ENCODE measurements around the gene NPAS3. TPM values are rescaled to one million over a fixed set of nuclear protein-coding genes. Genes with fewer than 3 reads are reported as not detected.

NPAS3 gene
- polyA plus RNA-seq, 1 donor = 1.0 TPM

DNA sequence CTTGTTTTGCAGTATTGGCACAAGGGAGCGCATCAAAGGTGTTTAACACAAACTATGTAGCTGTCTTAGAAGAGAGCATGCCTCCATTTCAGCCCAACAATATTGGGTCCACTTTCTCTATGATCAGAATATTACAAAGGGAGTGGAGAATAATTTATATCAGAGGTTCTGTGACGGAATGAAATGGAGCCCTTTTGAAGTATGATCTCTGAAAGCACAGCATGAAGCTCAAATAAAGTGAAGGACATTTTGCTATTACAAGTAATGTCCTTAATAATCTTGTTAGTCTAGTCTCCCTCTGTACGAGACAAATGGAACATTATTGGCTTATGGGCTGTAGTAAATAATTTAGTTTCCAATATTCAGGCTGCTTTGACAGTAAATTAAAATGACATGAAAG lies 302.7 kb downstream of the NPAS3 start:
- no peak overlapping the region for H3K27ac ChIP-seq (ENCODE audit: low read length)
- no peaks in the 10 kb centered on the region for H3K4me1 ChIP-seq (ENCODE audit: control insufficient read depth, insufficient read depth, low read length)
- H3K4me3 ChIP-seq (ENCODE audit: low read length) = no peak overlapping the region
- WGBS (ENCODE audit: insufficient coverage, low lambda C conversion rate) = 70% methylated on average over 2 of the region's 3 CpGs
- no peaks in the 10 kb centered on the region for H3K9me3 ChIP-seq (ENCODE audit: control insufficient read depth, low read depth, low read length)
- DNase-seq = no peak
- H3K36me3 ChIP-seq (ENCODE audit: control insufficient read depth, insufficient read depth, low read length) = no peaks in the 10 kb centered on the region
- H3K27me3 ChIP-seq (ENCODE audit: control insufficient read depth, insufficient read depth, low read length) = no peaks in the 10 kb centered on the region

DNA sequence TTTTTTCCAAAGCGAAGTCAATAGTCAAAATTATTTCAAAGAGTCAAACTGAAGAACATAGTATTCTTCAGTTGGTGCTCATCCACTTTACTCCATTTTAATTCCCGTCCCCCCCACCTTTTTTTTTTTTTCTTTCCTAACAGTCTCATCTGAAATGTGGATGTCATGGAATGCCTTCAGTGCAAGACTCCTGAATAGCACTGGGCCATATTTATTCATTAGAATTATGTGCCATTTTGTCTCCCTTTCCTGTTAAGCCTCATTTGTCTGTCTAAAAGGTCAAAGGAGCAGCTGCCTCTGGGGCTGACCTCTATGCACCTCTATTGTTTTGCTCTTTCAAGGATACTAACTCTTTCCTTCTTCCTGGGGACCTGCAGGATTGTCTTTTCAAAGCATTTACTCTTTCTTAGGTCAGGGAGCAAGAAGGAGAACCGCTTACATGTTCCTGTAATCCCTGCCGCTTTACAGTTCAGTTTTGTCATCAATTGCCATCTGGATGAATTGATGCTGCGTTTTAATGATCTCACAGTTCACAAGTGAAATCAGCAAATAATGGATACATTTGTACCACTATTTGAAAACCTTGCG lies 310.6 kb downstream of the NPAS3 start:
- Histone ChIP-seq H3K4me3 (ENCODE audit: low read length) (no peak overlapping the region), H3K9me3 (ENCODE audit: control insufficient read depth, low read depth, low read length) (no peaks in the 10 kb centered on the region), H3K27me3 (ENCODE audit: control insufficient read depth, insufficient read depth, low read length) (no peaks in the 10 kb centered on the region), H3K36me3 (ENCODE audit: control insufficient read depth, insufficient read depth, low read length) (no peaks in the 10 kb centered on the region), H3K27ac (ENCODE audit: low read length) (no peak overlapping the region), H3K4me1 (ENCODE audit: control insufficient read depth, insufficient read depth, low read length) (no peaks in the 10 kb centered on the region)
- 93% methylated on average over 2 of the region's 6 CpGs for WGBS (ENCODE audit: insufficient coverage, low lambda C conversion rate)
- no peak for DNase-seq

DNA sequence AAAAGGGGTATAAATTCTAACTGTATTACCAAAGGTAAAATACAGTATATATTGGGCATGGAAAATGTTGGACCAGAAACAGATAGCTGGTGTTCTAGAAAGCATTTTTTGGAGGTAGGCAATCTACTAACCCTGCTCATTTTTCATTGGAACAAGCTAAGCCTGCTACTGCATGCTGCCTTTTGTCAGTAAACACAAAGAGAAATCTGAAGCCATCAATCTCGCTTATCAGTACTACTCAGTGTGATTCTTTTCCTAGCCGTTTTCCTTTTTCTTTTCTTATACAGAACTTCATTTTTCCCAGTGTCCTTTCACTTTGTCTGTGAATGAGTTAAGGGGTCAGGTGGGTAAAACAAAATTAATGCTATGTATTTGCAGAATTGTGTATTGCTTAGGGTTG lies 312.3 kb downstream of the NPAS3 start:
- H3K36me3 ChIP-seq (ENCODE audit: control insufficient read depth, insufficient read depth, low read length) = no peaks in the 10 kb centered on the region
- no peak overlapping the region for H3K4me3 ChIP-seq (ENCODE audit: low read length)
- 67% methylated on average over 1 of the region's 2 CpGs for WGBS (ENCODE audit: insufficient coverage, low lambda C conversion rate)
- H3K4me1 ChIP-seq (ENCODE audit: control insufficient read depth, insufficient read depth, low read length) = no peaks in the 10 kb centered on the region
- H3K9me3 ChIP-seq (ENCODE audit: control insufficient read depth, low read depth, low read length) = no peaks in the 10 kb centered on the region
- no peak overlapping the region for H3K27ac ChIP-seq (ENCODE audit: low read length)
- H3K27me3 ChIP-seq (ENCODE audit: control insufficient read depth, insufficient read depth, low read length) = no peaks in the 10 kb centered on the region
- DNase-seq = no peak

DNA sequence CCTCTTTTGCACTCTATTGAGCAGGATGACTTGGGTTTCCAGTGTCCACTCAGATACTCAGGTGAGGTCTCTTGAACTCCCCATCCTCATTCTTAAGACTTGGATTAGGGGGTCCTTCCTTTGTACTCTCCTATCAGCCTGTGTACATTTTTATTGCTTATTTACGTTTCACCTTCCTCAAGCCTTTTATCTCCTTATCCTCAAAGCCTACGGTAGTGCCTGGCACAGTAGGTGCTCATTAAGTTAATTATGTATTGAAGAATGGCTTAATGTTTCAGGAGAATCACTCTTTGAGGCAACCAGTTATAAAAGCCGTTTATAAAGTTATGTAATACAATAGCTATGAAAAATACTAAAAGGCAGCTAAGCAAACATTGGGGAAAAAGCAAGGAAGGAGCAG lies 315.7 kb downstream of the NPAS3 start:
- H3K4me3 ChIP-seq (ENCODE audit: low read length) = no peak overlapping the region
- H3K9me3 ChIP-seq (ENCODE audit: control insufficient read depth, low read depth, low read length) = no peaks in the 10 kb centered on the region
- no peaks in the 10 kb centered on the region for H3K36me3 ChIP-seq (ENCODE audit: control insufficient read depth, insufficient read depth, low read length)
- H3K27ac ChIP-seq (ENCODE audit: low read length) = no peak overlapping the region
- H3K4me1 ChIP-seq (ENCODE audit: control insufficient read depth, insufficient read depth, low read length) = no peaks in the 10 kb centered on the region
- no peak for DNase-seq
- H3K27me3 ChIP-seq (ENCODE audit: control insufficient read depth, insufficient read depth, low read length) = no peaks in the 10 kb centered on the region
- 70% methylated on average over 2 of the region's 3 CpGs for WGBS (ENCODE audit: insufficient coverage, low lambda C conversion rate)

DNA sequence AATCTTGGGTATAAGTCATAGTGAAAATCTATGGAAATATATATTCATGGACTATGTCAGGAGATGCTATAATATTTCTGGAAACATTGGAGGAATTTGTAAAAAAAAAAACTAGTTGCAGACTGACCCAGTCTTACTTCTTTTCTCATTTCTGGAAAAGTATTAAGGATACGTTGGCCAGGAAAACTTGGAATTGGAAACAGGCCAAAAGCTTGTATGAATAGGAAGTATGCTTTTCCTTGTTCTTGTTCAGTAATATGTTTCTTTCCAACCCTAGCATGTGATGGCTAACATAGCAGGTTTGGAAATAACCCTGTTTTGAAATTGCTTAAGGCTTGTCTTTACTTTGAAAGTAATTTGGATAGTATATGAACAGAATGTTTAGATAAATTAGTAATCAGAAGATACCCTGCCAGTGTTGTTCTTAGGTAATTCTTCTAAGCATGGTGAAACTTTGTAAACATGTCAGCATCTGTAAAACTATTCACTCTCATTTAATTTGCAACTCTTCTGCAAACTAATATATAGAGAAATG lies 316.2 kb downstream of the NPAS3 start:
- H3K27me3 ChIP-seq (ENCODE audit: control insufficient read depth, insufficient read depth, low read length) = no peaks in the 10 kb centered on the region
- no peaks in the 10 kb centered on the region for H3K36me3 ChIP-seq (ENCODE audit: control insufficient read depth, insufficient read depth, low read length)
- no peak overlapping the region for H3K27ac ChIP-seq (ENCODE audit: low read length)
- no peak overlapping the region for H3K4me3 ChIP-seq (ENCODE audit: low read length)
- no CpG with 5 or more reads among the region's 1 CpG for WGBS (ENCODE audit: insufficient coverage, low lambda C conversion rate)
- H3K9me3 ChIP-seq (ENCODE audit: control insufficient read depth, low read depth, low read length) = no peaks in the 10 kb centered on the region
- DNase-seq = no peak
- H3K4me1 ChIP-seq (ENCODE audit: control insufficient read depth, insufficient read depth, low read length) = no peaks in the 10 kb centered on the region

DNA sequence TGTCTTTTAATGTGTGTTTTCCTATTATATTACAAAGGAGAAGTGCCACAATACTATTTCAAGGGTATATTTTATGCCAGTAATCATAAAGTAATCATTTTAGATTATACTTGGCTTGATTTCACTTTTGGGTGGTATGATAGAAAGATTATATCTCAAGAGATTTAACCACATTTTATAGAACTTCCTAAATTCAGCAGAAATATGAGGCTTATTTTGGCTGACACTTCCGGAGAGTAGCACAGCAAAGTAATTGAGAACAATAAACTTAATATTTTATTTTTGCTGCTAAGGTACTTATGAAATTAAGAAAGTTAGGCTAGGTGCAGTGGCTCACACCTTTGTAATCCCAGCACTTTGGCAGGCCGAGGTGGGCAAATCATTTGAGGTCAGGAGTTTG lies 319.1 kb downstream of the NPAS3 start:
- 100% methylated on average over 1 of the region's 2 CpGs for WGBS (ENCODE audit: insufficient coverage, low lambda C conversion rate)
- no peaks in the 10 kb centered on the region for H3K27me3 ChIP-seq (ENCODE audit: control insufficient read depth, insufficient read depth, low read length)
- H3K36me3 ChIP-seq (ENCODE audit: control insufficient read depth, insufficient read depth, low read length) = no peaks in the 10 kb centered on the region
- no peaks in the 10 kb centered on the region for H3K9me3 ChIP-seq (ENCODE audit: control insufficient read depth, low read depth, low read length)
- no peak overlapping the region for H3K4me3 ChIP-seq (ENCODE audit: low read length)
- no peak overlapping the region for H3K27ac ChIP-seq (ENCODE audit: low read length)
- DNase-seq = no peak
- no peaks in the 10 kb centered on the region for H3K4me1 ChIP-seq (ENCODE audit: control insufficient read depth, insufficient read depth, low read length)

DNA sequence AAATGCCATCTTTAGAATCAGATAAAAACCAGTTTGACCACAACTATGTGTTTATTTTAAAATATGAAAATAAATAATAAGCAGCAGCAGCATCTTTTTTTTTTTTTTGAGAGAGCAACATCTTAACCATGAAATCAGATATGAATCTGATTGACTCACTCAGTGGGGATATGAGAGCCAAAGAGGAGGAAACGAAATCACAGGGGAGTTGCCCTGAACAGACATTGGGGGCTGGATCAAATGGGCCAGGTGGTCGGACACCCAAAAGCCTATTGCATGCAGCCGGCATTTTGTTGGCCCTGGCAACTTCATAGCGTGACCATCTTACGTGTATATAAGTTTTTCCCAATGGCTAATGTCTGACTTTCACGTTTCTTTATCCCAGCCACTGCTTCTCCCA lies 321.1 kb downstream of the NPAS3 start:
- H3K27ac ChIP-seq (ENCODE audit: low read length) = no peak overlapping the region
- DNase-seq = no peak
- no peaks in the 10 kb centered on the region for H3K9me3 ChIP-seq (ENCODE audit: control insufficient read depth, low read depth, low read length)
- H3K27me3 ChIP-seq (ENCODE audit: control insufficient read depth, insufficient read depth, low read length) = no peaks in the 10 kb centered on the region
- no peak overlapping the region for H3K4me3 ChIP-seq (ENCODE audit: low read length)
- H3K4me1 ChIP-seq (ENCODE audit: control insufficient read depth, insufficient read depth, low read length) = no peaks in the 10 kb centered on the region
- no peaks in the 10 kb centered on the region for H3K36me3 ChIP-seq (ENCODE audit: control insufficient read depth, insufficient read depth, low read length)
- 94% methylated on average over 3 of the region's 6 CpGs for WGBS (ENCODE audit: insufficient coverage, low lambda C conversion rate)

DNA sequence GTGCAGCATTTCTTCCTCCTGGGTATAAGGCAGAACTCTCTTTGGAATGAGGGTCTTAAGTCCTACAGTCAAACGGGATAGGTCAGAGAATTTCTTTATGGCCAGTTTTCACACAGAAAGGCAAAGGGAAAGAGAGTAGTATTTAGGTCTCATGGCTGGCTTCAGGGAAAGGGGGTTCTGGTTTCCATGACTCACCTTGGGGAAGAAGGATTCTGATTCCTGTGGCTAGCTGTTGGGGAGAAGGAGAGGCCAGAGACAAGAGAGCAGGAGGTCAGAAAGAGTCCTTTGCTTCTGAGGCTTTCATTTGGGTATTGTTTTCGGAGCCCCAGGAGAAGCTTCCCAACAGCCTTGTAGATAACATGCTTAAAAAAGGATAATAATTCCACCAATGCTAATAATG lies 332.5 kb downstream of the NPAS3 start:
- Histone ChIP-seq H3K27me3 (ENCODE audit: control insufficient read depth, insufficient read depth, low read length) (no peaks in the 10 kb centered on the region), H3K27ac (ENCODE audit: low read length) (no peak overlapping the region), H3K4me3 (ENCODE audit: low read length) (no peak overlapping the region), H3K9me3 (ENCODE audit: control insufficient read depth, low read depth, low read length) (no peaks in the 10 kb centered on the region), H3K4me1 (ENCODE audit: control insufficient read depth, insufficient read depth, low read length) (no peaks in the 10 kb centered on the region), H3K36me3 (ENCODE audit: control insufficient read depth, insufficient read depth, low read length) (no peaks in the 10 kb centered on the region)
- DNase-seq = no peak
- no CpG with 5 or more reads among the region's 2 CpGs for WGBS (ENCODE audit: insufficient coverage, low lambda C conversion rate)

DNA sequence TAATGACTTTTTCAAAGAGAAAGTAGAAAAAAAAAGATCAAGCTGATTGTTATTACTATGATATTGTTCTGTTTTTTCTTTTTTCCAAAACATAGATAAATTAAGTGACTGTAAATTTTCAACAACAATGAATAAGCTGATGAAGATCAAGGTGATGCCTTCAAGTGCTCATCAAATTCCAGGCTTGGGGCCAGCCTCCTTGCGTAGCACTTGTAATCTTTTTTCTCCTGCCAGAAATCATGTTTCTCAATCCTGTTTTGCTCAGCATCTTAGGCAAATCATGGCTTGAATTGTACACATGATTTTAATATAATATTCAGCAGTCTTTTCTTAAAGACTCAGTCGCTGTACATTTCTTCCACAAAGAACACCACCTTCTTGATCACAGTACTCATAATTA lies 333.2 kb downstream of the NPAS3 start:
- Histone ChIP-seq H3K4me3 (ENCODE audit: low read length) (no peak overlapping the region), H3K27ac (ENCODE audit: low read length) (no peak overlapping the region), H3K9me3 (ENCODE audit: control insufficient read depth, low read depth, low read length) (no peaks in the 10 kb centered on the region), H3K4me1 (ENCODE audit: control insufficient read depth, insufficient read depth, low read length) (no peaks in the 10 kb centered on the region), H3K27me3 (ENCODE audit: control insufficient read depth, insufficient read depth, low read length) (no peaks in the 10 kb centered on the region), H3K36me3 (ENCODE audit: control insufficient read depth, insufficient read depth, low read length) (no peaks in the 10 kb centered on the region)
- WGBS (ENCODE audit: insufficient coverage, low lambda C conversion rate) = 100% methylated on average over 1 of the region's 2 CpGs
- no peak for DNase-seq

DNA sequence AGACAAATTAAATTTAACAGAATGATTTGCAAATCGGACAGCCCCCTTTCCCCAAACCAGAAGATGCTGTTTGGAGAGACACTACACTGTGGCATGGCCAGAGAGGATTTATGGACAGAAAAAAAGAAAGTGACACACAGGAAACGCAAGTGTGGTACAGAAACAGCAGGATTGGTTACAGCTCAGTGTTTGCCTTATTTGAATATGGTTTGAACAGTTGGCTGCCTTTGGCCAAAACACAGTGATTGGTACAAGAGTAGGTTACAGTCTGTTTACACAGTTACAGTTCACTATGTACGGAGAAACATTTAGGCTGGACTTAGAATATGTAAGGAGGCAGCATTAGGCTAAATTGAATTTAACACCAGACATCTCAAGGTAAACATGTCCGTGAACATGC lies 335.3 kb downstream of the NPAS3 start:
- no peaks in the 10 kb centered on the region for H3K36me3 ChIP-seq (ENCODE audit: control insufficient read depth, insufficient read depth, low read length)
- H3K27ac ChIP-seq (ENCODE audit: low read length) = no peak overlapping the region
- H3K4me1 ChIP-seq (ENCODE audit: control insufficient read depth, insufficient read depth, low read length) = no peaks in the 10 kb centered on the region
- H3K27me3 ChIP-seq (ENCODE audit: control insufficient read depth, insufficient read depth, low read length) = no peaks in the 10 kb centered on the region
- no peaks in the 10 kb centered on the region for H3K9me3 ChIP-seq (ENCODE audit: control insufficient read depth, low read depth, low read length)
- 67% methylated on average over 1 of the region's 4 CpGs for WGBS (ENCODE audit: insufficient coverage, low lambda C conversion rate)
- H3K4me3 ChIP-seq (ENCODE audit: low read length) = no peak overlapping the region
- no peak for DNase-seq

DNA sequence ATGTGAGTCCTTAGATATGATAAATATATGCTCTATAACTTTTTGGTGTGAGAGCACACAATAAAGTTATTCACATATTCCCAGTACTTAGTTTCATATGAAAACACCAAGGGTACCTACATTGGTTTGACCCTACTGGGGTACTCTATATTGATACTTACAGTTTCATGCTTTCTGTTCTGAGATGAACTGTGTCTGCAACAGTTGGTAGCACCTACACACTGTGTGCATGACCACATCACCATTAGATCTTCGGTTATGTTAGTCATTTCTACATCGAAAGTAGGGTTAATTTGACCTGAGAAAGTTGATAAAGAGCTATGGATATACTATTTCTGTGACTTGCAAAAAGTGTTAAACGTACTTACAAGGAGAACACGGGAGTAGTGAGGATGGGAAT lies 337.2 kb downstream of the NPAS3 start:
- DNase-seq = no peak
- WGBS (ENCODE audit: insufficient coverage, low lambda C conversion rate) = no CpG with 5 or more reads among the region's 4 CpGs
- Histone ChIP-seq H3K9me3 (ENCODE audit: control insufficient read depth, low read depth, low read length) (no peaks in the 10 kb centered on the region), H3K36me3 (ENCODE audit: control insufficient read depth, insufficient read depth, low read length) (no peaks in the 10 kb centered on the region), H3K4me3 (ENCODE audit: low read length) (no peak overlapping the region), H3K27ac (ENCODE audit: low read length) (no peak overlapping the region), H3K27me3 (ENCODE audit: control insufficient read depth, insufficient read depth, low read length) (no peaks in the 10 kb centered on the region), H3K4me1 (ENCODE audit: control insufficient read depth, insufficient read depth, low read length) (no peaks in the 10 kb centered on the region)
